T-helper 22 cell (primary cell): Measurements from ENCODE around the gene TMEM151A.
"Not testable (repeated sequence)": the region's sequence is repeated elsewhere in the genome, so short reads cannot be mapped to it uniquely, and the experiment has no call there.

Source experiments
- DNase-seq: peaks from one replicate; pipeline ENCODE4 v3.0.0-alpha.2; 2020; ENCODE audit warnings: low read depth

Gene TMEM151A

GRCh38 chr11:66309475-66309874 lies 17.8 kb downstream of the TMEM151A start:
- no peak for DNase-seq

- no peak for DNase-seq
These were observed 18.6 kb downstream of the TMEM151A start for GRCh38 chr11:66310324-66310723.

- not testable (repeated sequence) for DNase-seq
These were observed 19.2 kb downstream of the TMEM151A start for GRCh38 chr11:66310803-66311440.

- DNase-seq, result no peak
These were observed 19.8 kb downstream of the TMEM151A start for GRCh38 chr11:66311470-66311964.

- DNase-seq, result peak; percentile 92
These were observed 20.4 kb downstream of the TMEM151A start for GRCh38 chr11:66311965-66312548.

GRCh38 chr11:66312549-66313320 lies 21.0 kb downstream of the TMEM151A start:
- DNase-seq, result peak; percentile 96

- no peak for DNase-seq
These were observed 21.9 kb downstream of the TMEM151A start for GRCh38 chr11:66313321-66314185.

- DNase-seq, result no peak
These were observed 22.4 kb downstream of the TMEM151A start for GRCh38 chr11:66314186-66314501.

GRCh38 chr11:66314561-66315497 lies 23.1 kb downstream of the TMEM151A start:
- DNase-seq, result no peak

GRCh38 chr11:66315498-66315885 lies 23.8 kb downstream of the TMEM151A start:
- DNase-seq, result no peak

GRCh38 chr11:66315921-66316811 lies 24.5 kb downstream of the TMEM151A start:
- no peak for DNase-seq

- DNase-seq, result no peak
These were observed 25.2 kb downstream of the TMEM151A start, which contains the start of gene CD248 for GRCh38 chr11:66316849-66317251. Gene CD248 (minus strand): TSS chr11:66317044. CDS start chr11:66317027, 17 bp downstream.

- DNase-seq, result no peak
These were observed 25.6 kb downstream of the TMEM151A start for GRCh38 chr11:66317322-66317722.

- DNase-seq, result no peak
These were observed 26.3 kb downstream of the TMEM151A start for GRCh38 chr11:66317723-66318599.

- no peak for DNase-seq
These were observed 26.9 kb downstream of the TMEM151A start for GRCh38 chr11:66318600-66318970.

- DNase-seq, result not testable (repeated sequence)
These were observed 28.6 kb downstream of the TMEM151A start for GRCh38 chr11:66320289-66320688.

GRCh38 chr11:66320748-66321147 lies 29.1 kb downstream of the TMEM151A start:
- DNase-seq, result not testable (repeated sequence)

- no peak for DNase-seq
These were observed 29.9 kb downstream of the TMEM151A start for GRCh38 chr11:66321606-66322005.
